Tibial nerve (tissue), 4 donors: Measurements from ENCODE around the gene BTBD19. TPM values are rescaled to one million over a fixed set of nuclear protein-coding genes. Genes with fewer than 3 reads are reported as not detected.

Experiments used
- DNase-seq, 2 donors: peaks; one replicate each; pipeline ENCODE4 v3.0.0-alpha.2; 2019; ENCODE audit warnings: low spot score in 2 of 2
- H3K27ac ChIP-seq, 4 donors: fragments of 200-600 bp; sonication (generic) in 3 of 4; one replicate each; pipeline ENCODE4 v1.5.1; 2017 to 2019; ENCODE audit warnings: mild to moderate bottlenecking in 1 of 4
- H3K27me3 ChIP-seq, 2 donors: fragments of 200-600 bp; sonication (generic) in 1 of 2; one replicate each; pipeline versions ENCODE4 v1.5.1 to v1.6.0; 2017 to 2019
- H3K36me3 ChIP-seq, 3 donors: fragments of 200-600 bp; sonication (generic); one replicate each; pipeline ENCODE4 v1.5.1; 2018 to 2019
- H3K4me1 ChIP-seq, 4 donors: fragments of 200-600 bp; sonication (generic) in 3 of 4; one replicate each; pipeline ENCODE4 v1.5.1; 2017 to 2019
- H3K4me3 ChIP-seq, 4 donors: fragments of 200-600 bp; sonication (generic) in 3 of 4; one replicate each; pipeline ENCODE4 v1.5.1; 2017 to 2019; ENCODE audit warnings: mild to moderate bottlenecking in 1 of 4, moderate library complexity in 1 of 4
- H3K9me3 ChIP-seq, 4 donors: fragments of 200-600 bp; sonication (generic) in 3 of 4; one replicate each; pipeline ENCODE4 v1.5.1; 2017 to 2019
- CTCF ChIP-seq, 5 experiments: fragments of 200-600 bp in 3 of 5; fragments of 450-650 bp in 2 of 5; sonication (generic) in 3 of 5; IDR thresholded peaks; one replicate each; pipeline ENCODE4 v1.5.1; 2016 to 2019; ENCODE audit warnings: antibody characterized with exemption in 5 of 5, mild to moderate bottlenecking in 3 of 5, moderate library complexity in 2 of 5
- EP300 ChIP-seq, 2 donors: sonication (generic); formaldehyde crosslinking; IDR thresholded peaks; one replicate each; pipeline ENCODE4 v1.6.1; 2017; ENCODE audit warnings: antibody characterized with exemption in 2 of 2, mild to moderate bottlenecking in 1 of 2
- POLR2A ChIP-seq, 2 donors: fragments of 450-650 bp; IDR thresholded peaks; one replicate each; pipeline ENCODE4 v1.6.1; 2017; ENCODE audit warnings: antibody characterized with exemption in 2 of 2, mild to moderate bottlenecking in 2 of 2, moderate library complexity in 2 of 2
- WGBS, 2 donors: methylation state at CpG; one replicate each; pipeline ENCODE4 v1.1.5; 2018; 5-methylcytosine and 5-hydroxymethylcytosine counted together
- total RNA-seq, 4 donors: library from RNA; depleted of rRNA; stranded (reverse); fragments of >200 nt; gene quantifications; one replicate each; pipeline ENCODE4 v1.1.0, GENCODE V29; 2016

The BTBD19 gene
- total RNA-seq, 4 donors from 2014 or later, result 14.9 to 50.0 (median 25.5) TPM

GRCh38 chr1:44819608-44820327 lies 11.4 kb downstream of the BTBD19 start:
- DNase-seq, result peak; percentile 50 to 72

GRCh38 chr1:44820328-44821239 lies 12.3 kb downstream of the BTBD19 start:
- H3K4me1 ChIP-seq, result peaks cover 0 to 54% (median 15%) of the 10 kb centered on the region in 4 donors
- no peaks in the 10 kb centered on the region for H3K27me3 ChIP-seq
- H3K27ac ChIP-seq, result peak overlapping the region; percentile 71 to 96 (median 96)
- peak overlapping the region; percentile 28 to 66 (median 58) for H3K4me3 ChIP-seq
- TF ChIP-seq POLR2A (IDR thresholded peaks at IDR 0.05) (no peak), CTCF (IDR thresholded peaks at IDR 0.05) (no peak), EP300 (IDR thresholded peaks at IDR 0.05) (no peak)
- DNase-seq, result no peak
- WGBS, 2 donors, result 20 to 28% methylated on average over 25 of the region's 25 CpGs
- H3K36me3 ChIP-seq, result peaks cover 0 to 16% (median 0%) of the 10 kb centered on the region in 3 donors
- no peaks in the 10 kb centered on the region for H3K9me3 ChIP-seq

More at GRCh38 chr1:44819608-44820327, 11.4 kb downstream of the BTBD19 start:
- peaks cover 0 to 16% (median 0%) of the 10 kb centered on the region in 3 donors for H3K36me3 ChIP-seq
- H3K4me3 ChIP-seq, result peak overlapping the region; percentile 28 to 66 (median 58)
- peak; percentile 83 to 87 for TF ChIP-seq POLR2A (IDR thresholded peaks at IDR 0.05)
- peak; percentile 12 to 99 for TF ChIP-seq EP300 (IDR thresholded peaks at IDR 0.05)
- peak in 1 of 5 experiments; percentile 33 for TF ChIP-seq CTCF (IDR thresholded peaks at IDR 0.05)
- 5 to 7% methylated on average over 28 to 33 of the region's 33 CpGs for WGBS, 2 donors
- peak overlapping the region; percentile 71 to 96 (median 96) for H3K27ac ChIP-seq
- H3K4me1 ChIP-seq, result peaks cover 0 to 53% (median 15%) of the 10 kb centered on the region in 4 donors
- no peaks in the 10 kb centered on the region for H3K27me3 ChIP-seq
- no peaks in the 10 kb centered on the region for H3K9me3 ChIP-seq

- Histone ChIP-seq H3K27me3 (no peaks in the 10 kb centered on the region), H3K36me3 (peaks cover 0 to 16% (median 0%) of the 10 kb centered on the region in 3 donors), H3K9me3 (no peaks in the 10 kb centered on the region), H3K4me1 (peaks cover 0 to 61% (median 18%) of the 10 kb centered on the region in 4 donors), H3K27ac (peak overlapping the region; percentile 71 to 96 (median 96)), H3K4me3 (no peak overlapping the region)
- 74 to 79% methylated on average over 9 of the region's 9 CpGs for WGBS, 2 donors
- TF ChIP-seq POLR2A (IDR thresholded peaks at IDR 0.05) (no peak), EP300 (IDR thresholded peaks at IDR 0.05) (no peak), CTCF (IDR thresholded peaks at IDR 0.05) (no peak)
- DNase-seq, result no peak
Observed at GRCh38 chr1:44821240-44821715, 13.0 kb downstream of the BTBD19 start.

- peak overlapping the region in 3 of 4 donors; percentile 24 to 96 (median 51) for H3K27ac ChIP-seq
- H3K4me1 ChIP-seq, result peaks cover 0 to 70% (median 21%) of the 10 kb centered on the region in 4 donors
- H3K27me3 ChIP-seq, result no peaks in the 10 kb centered on the region
- H3K9me3 ChIP-seq, result no peaks in the 10 kb centered on the region
- WGBS, 2 donors, result 82 to 94% methylated on average over 2 to 3 of the region's 6 CpGs
- DNase-seq, result no peak
- TF ChIP-seq POLR2A (IDR thresholded peaks at IDR 0.05) (no peak), CTCF (IDR thresholded peaks at IDR 0.05) (no peak), EP300 (IDR thresholded peaks at IDR 0.05) (no peak)
- H3K4me3 ChIP-seq, result no peak overlapping the region
- H3K36me3 ChIP-seq, result peaks cover 0 to 16% (median 0%) of the 10 kb centered on the region in 3 donors
Observed at GRCh38 chr1:44822131-44822701, 13.9 kb downstream of the BTBD19 start.
